Fibroblast of lung (primary cell): ENCODE data around the gene TRIP13. TPM values are rescaled to one million over a fixed set of nuclear protein-coding genes. Genes with fewer than 3 reads are reported as not detected.

Source experiments
- DNase-seq, 2 donors: peaks; one replicate each; pipeline versions ENCODE4 v3.0.0 to v3.0.0-alpha.2; 2010; ENCODE audit warnings: low read depth in 2 of 2
- H2AFZ ChIP-seq: 2 replicates; pipeline ENCODE4 v1.5.1; 2012; ENCODE audit warnings: low read length, control low read depth, inconsistent platforms
- H3K27ac ChIP-seq: 2 replicates; pipeline ENCODE4 v1.5.1; 2011; ENCODE audit warnings: low read length, control low read depth; ENCODE audit not compliant: insufficient read depth
- H3K27me3 ChIP-seq: 2 replicates; pipeline ENCODE4 v1.5.1; 2011; ENCODE audit warnings: mild to moderate bottlenecking, low read length; ENCODE audit not compliant: control insufficient read depth, insufficient read depth
- H3K36me3 ChIP-seq: 2 replicates; pipeline ENCODE4 v1.5.1; 2011; ENCODE audit warnings: low read length; ENCODE audit not compliant: control insufficient read depth, insufficient read depth
- H3K4me1 ChIP-seq: 2 replicates; pipeline ENCODE4 v1.5.1; 2011; ENCODE audit warnings: low read length; ENCODE audit not compliant: control insufficient read depth, insufficient read depth; ENCODE audit errors: extremely low read depth
- H3K4me2 ChIP-seq: 2 replicates; pipeline ENCODE4 v1.5.1; 2011; ENCODE audit warnings: low read length, control low read depth; ENCODE audit not compliant: insufficient read depth; ENCODE audit errors: extremely low read depth
- H3K4me3 ChIP-seq, 4 experiments: fragments of 200-600 bp in 1 of 4; sonication (generic) in 1 of 4; replicated peaks in 1 of 4; 2 replicates each; pipeline ENCODE4 v1.5.1; 2011 to 2016; ENCODE audit warnings: low read length in 4 of 4, low read depth in 3 of 4, mild to moderate bottlenecking in 3 of 4, control low read depth in 2 of 4, inconsistent platforms in 1 of 4, mixed read lengths in 1 of 4; ENCODE audit not compliant: insufficient read depth in 1 of 4; ENCODE audit errors: control extremely low read depth in 1 of 4
- H3K79me2 ChIP-seq: 2 replicates; pipeline ENCODE4 v1.5.1; 2012; ENCODE audit warnings: mild to moderate bottlenecking, low read length, inconsistent platforms; ENCODE audit not compliant: control insufficient read depth, insufficient read depth
- H3K9ac ChIP-seq: 2 replicates; pipeline ENCODE4 v1.5.1; 2011; ENCODE audit warnings: mild to moderate bottlenecking, low read length, control low read depth; ENCODE audit not compliant: insufficient read depth
- H3K9me3 ChIP-seq: 2 replicates; pipeline ENCODE4 v1.5.1; 2012; ENCODE audit warnings: low read depth, low read length; ENCODE audit not compliant: control insufficient read depth, insufficient read depth
- H4K20me1 ChIP-seq: 2 replicates; pipeline ENCODE4 v1.5.1; 2011; ENCODE audit warnings: low read length; ENCODE audit not compliant: control insufficient read depth, insufficient read depth; ENCODE audit errors: extremely low read depth
- CTCF ChIP-seq, 2 donors: IDR thresholded peaks in 1 of 2; conservative IDR thresholded peaks in 1 of 2; 1 replicate in 1 of 2; 2 replicates in 1 of 2; pipeline ENCODE4 v1.5.1; 2011 to 2012; ENCODE audit warnings: low read length in 2 of 2, control low read depth in 1 of 2, inconsistent platforms in 1 of 2, low read depth in 1 of 2, mild to moderate bottlenecking in 1 of 2
- EZH2 ChIP-seq: IDR thresholded peaks from 2 replicates; pipeline ENCODE4 v1.5.1; 2012; ENCODE audit warnings: low read length, control low read depth, mild to moderate bottlenecking; ENCODE audit errors: missing control alignments
- polyA plus RNA-seq, 2 donors: library from polyadenylated mRNA; depleted of rRNA in 1 of 2; stranded (reverse) in 1 of 2; unstranded in 1 of 2; fragments of >200 nt; gene quantifications; 2 replicates each; pipeline ENCODE4 v1.2.1, GENCODE V29; 2011 to 2012; ENCODE audit warnings: missing spikeins in 1 of 2
- total RNA-seq: library from RNA; depleted of rRNA; stranded (reverse); fragments of >200 nt; gene quantifications from 2 replicates; pipeline ENCODE4 v1.2.1, GENCODE V29; 2014

The TRIP13 gene
- total and polyA plus RNA-seq, 2 donors (not counting 1 experiment from before 2014, with no cell fraction given): 7.4 to 11.7 TPM

GRCh38 chr5:935510-936084, 42.9 kb downstream of the TRIP13 start:
- Histone ChIP-seq H2AFZ (no peak overlapping the region), H3K79me2 (no peaks in the 10 kb centered on the region), H3K9ac (no peak overlapping the region), H3K9me3 (no peaks in the 10 kb centered on the region), H3K4me2 (no peak overlapping the region), H4K20me1 (no peaks in the 10 kb centered on the region), H3K36me3 (no peaks in the 10 kb centered on the region), H3K4me1 (peaks cover 6% of the 10 kb centered on the region), H3K27ac (no peak overlapping the region), H3K27me3 (peaks cover 11% of the 10 kb centered on the region), H3K4me3 (no peak overlapping the region)
- no peak for DNase-seq
- TF ChIP-seq CTCF (conservative IDR thresholded peaks at IDR 0.05 in 1 of 2, IDR thresholded peaks at IDR 0.05 in 1 of 2; ENCODE audit: low read depth in 1 of 2, low read length in 2 of 2): no peak
- TF ChIP-seq EZH2: no peak

GRCh38 chr5:936149-937144, 43.8 kb downstream of the TRIP13 start:
- TF ChIP-seq CTCF (conservative IDR thresholded peaks at IDR 0.05 in 1 of 2, IDR thresholded peaks at IDR 0.05 in 1 of 2; ENCODE audit: low read depth in 1 of 2, low read length in 2 of 2) (no peak), EZH2 (no peak)
- DNase-seq: no peak
- no peaks in the 10 kb centered on the region for H3K9me3 ChIP-seq
- H3K9ac ChIP-seq: no peak overlapping the region
- no peak overlapping the region for H3K4me2 ChIP-seq
- no peaks in the 10 kb centered on the region for H3K79me2 ChIP-seq
- H4K20me1 ChIP-seq: no peaks in the 10 kb centered on the region
- no peak overlapping the region for H3K4me3 ChIP-seq
- peaks cover 11% of the 10 kb centered on the region for H3K27me3 ChIP-seq
- H2AFZ ChIP-seq: no peak overlapping the region
- no peak overlapping the region for H3K27ac ChIP-seq
- H3K36me3 ChIP-seq: no peaks in the 10 kb centered on the region
- H3K4me1 ChIP-seq: peaks cover 6% of the 10 kb centered on the region

GRCh38 chr5:937151-937924, 44.7 kb downstream of the TRIP13 start:
- Histone ChIP-seq H3K9me3 (no peaks in the 10 kb centered on the region), H3K27me3 (peaks cover 11% of the 10 kb centered on the region), H3K27ac (no peak overlapping the region), H3K79me2 (no peaks in the 10 kb centered on the region), H3K4me3 (no peak overlapping the region), H3K4me1 (peaks cover 4% of the 10 kb centered on the region), H3K4me2 (no peak overlapping the region), H3K36me3 (no peaks in the 10 kb centered on the region), H2AFZ (no peak overlapping the region), H3K9ac (no peak overlapping the region), H4K20me1 (no peaks in the 10 kb centered on the region)
- no peak for DNase-seq
- TF ChIP-seq EZH2 (no peak), CTCF (conservative IDR thresholded peaks at IDR 0.05 in 1 of 2, IDR thresholded peaks at IDR 0.05 in 1 of 2; ENCODE audit: low read depth in 1 of 2, low read length in 2 of 2) (no peak)
